Measurements from ENCODE around the gene TRIM54.

GRCh38 chr2:27312152-27312551, 29.9 kb downstream of the TRIM54 start:
- TF ChIP-seq POLR2A (IDR thresholded peaks at IDR 0.05; ENCODE audit: low read depth, low read length): no peak
- TF ChIP-seq POLR2AphosphoS5 (IDR thresholded peaks at IDR 0.05; ENCODE audit: low read depth, low read length): no peak
- no peak for TF ChIP-seq TAF1 (IDR thresholded peaks at IDR 0.05; ENCODE audit: low read depth, low read length)
- no peak for TF ChIP-seq SPI1 (IDR thresholded peaks at IDR 0.05; ENCODE audit: low read depth, low read length)
- no peak for TF ChIP-seq PAX5 (IDR thresholded peaks at IDR 0.05; ENCODE audit: insufficient read depth, low read length, severe bottlenecking)
- TF ChIP-seq POU2F2 (IDR thresholded peaks at IDR 0.05; ENCODE audit: low read depth, low read length): no peak

Data from GM12891 (cell line).